K562 (cell line): Measurements from ENCODE around the gene CCDC92. TPM values are rescaled to one million over a fixed set of nuclear protein-coding genes. Genes with fewer than 3 reads are reported as not detected.

Source experiments
- CTCFL ChIP-seq: IDR thresholded peaks from 2 replicates; pipeline ENCODE4 v1.6.1; 2011; ENCODE audit warnings: borderline replicate concordance, low read depth, mild to moderate bottlenecking, moderate library complexity, low read length; ENCODE audit not compliant: insufficient read depth, poor library complexity, severe bottlenecking
- CXXC5 ChIP-seq: fragments of 250-450 bp; sonication (Bioruptor Pico); IDR thresholded peaks from 2 replicates; pipeline ENCODE4 v1.8.0; 2022; ENCODE audit warnings: inconsistent platforms, mild to moderate bottlenecking, moderate library complexity
- FOSL1 ChIP-seq: fragments of 200-800 bp; sonication (Bioruptor generic); conservative IDR thresholded peaks from 2 replicates; pipeline ENCODE4 v1.6.1; 2016; ENCODE audit warnings: missing genetic modification characterization, missing compliant biosample characterization
- FOXA1 ChIP-seq: fragments of 450-650 bp; IDR thresholded peaks from 2 replicates; pipeline ENCODE4 v1.6.1; 2016; ENCODE audit warnings: mild to moderate bottlenecking, borderline replicate concordance
- MAZ ChIP-seq, 2 experiments: fragments of 450-650 bp in 1 of 2; sonication (generic) in 1 of 2; formaldehyde crosslinking; IDR thresholded peaks in 1 of 2; conservative IDR thresholded peaks in 1 of 2; 2 replicates each; pipeline versions ENCODE4 v1.4.0 to v1.5.0; 2020; ENCODE audit warnings: mild to moderate bottlenecking in 1 of 2, missing genetic modification reagents in 1 of 2
- MITF ChIP-seq: IDR thresholded peaks from 2 replicates; pipeline ENCODE4 v1.6.1; 2014; ENCODE audit warnings: antibody characterized with exemption
- NUFIP1 ChIP-seq: fragments of 450-650 bp; IDR thresholded peaks from 2 replicates; pipeline ENCODE4 v1.6.1; 2018; ENCODE audit not compliant: partially characterized antibody
- PHF8 ChIP-seq: fragments of 200-600 bp; sonication (generic); IDR thresholded peaks from 2 replicates; pipeline ENCODE4 v1.6.1; 2012; ENCODE audit warnings: mixed run types, mild to moderate bottlenecking, inconsistent platforms, low read length, moderate library complexity, borderline replicate concordance
- POLR2B ChIP-seq: fragments of 450-650 bp; IDR thresholded peaks from 2 replicates; pipeline ENCODE4 v1.6.1; 2018; ENCODE audit warnings: low read depth; ENCODE audit not compliant: partially characterized antibody
- ZBTB26 ChIP-seq: fragments of 450-650 bp; formaldehyde crosslinking; IDR thresholded peaks from 2 replicates; pipeline ENCODE4 v1.4.0; 2022; ENCODE audit warnings: missing genetic modification characterization
- polyA plus RNA-seq, 8 experiments: library from polyadenylated mRNA; depleted of rRNA in 4 of 8; stranded (reverse) in 5 of 8; unstranded in 3 of 8; fragments of >200 nt; fragmentation: Nextera tagmentation in 2 of 8; fragmentation: Illumina TruSeq in 1 of 8; extraction: Ambion mirVana in 2 of 8; extraction: Trizol in 1 of 8; gene quantifications; 2 replicates each; pipeline versions ENCODE4 v1.2.1 to v1.2.3, GENCODE V29; 2011 to 2014; ENCODE audit warnings: inconsistent platforms in 1 of 8, missing spikeins in 1 of 8
- total RNA-seq, 7 experiments: library from RNA; depleted of rRNA in 6 of 7; stranded (reverse); fragments of >200 nt in 6 of 7; fragmentation: Illumina TruSeq in 2 of 7; extraction: Trizol in 2 of 7; gene quantifications; 2 replicates each; pipeline versions ENCODE4 v1.2.1 to v1.2.3, GENCODE V29; 2011 to 2021; ENCODE audit warnings: low replicate concordance in 1 of 7
- TF ChIP-seq, protein P1 (sequence below): fragments of 250-450 bp; sonication (Bioruptor Pico); IDR thresholded peaks from 2 replicates; pipeline ENCODE4 v1.5.0; 2021; ENCODE audit warnings: mild to moderate bottlenecking, borderline replicate concordance

Gene CCDC92
- total and polyA plus RNA-seq, 9 of the 15 experiments (the other 6 are each of a cell fraction or from before 2014, with no cell fraction given), result 0.27 to 5.9 (median 2.1) TPM

DNA sequence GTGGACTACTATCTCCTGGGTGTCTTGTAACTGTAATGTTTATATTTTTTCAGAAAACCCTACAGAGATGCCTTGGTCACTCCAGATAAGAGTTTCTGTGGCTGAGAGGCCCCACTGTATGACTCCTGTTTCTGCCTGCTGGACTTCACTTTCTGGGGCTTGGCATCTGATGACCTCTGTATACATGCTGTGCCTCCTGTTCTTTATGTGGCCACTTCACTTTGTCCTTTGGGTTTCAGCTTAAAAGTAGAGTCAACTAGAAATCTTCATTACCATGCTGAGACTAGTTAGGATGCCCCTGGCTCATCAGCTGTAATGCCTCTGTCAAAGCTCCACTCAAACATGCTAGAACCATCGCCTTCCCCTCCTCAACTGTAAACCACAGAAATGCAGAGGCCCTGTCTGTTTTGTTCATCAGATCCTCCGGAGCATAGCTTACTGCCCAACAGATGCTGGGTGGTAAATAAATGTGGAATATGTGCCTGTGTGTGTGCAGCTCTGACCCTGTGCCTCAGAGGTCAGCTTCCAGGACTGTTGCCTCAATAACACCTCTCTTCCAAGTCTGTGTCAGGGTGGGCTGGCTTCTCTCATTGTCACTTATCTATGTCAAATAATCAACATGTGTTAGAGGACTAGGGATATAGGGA, 25.8 kb upstream of the CCDC92 start (continued):
- TF ChIP-seq FOXA1 (no peak), MAZ (CRISPR knock-in tag; conservative IDR thresholded peaks at IDR 0.05 in 1 of 2, IDR thresholded peaks at IDR 0.05 in 1 of 2) (peak in 1 of 2 experiments; percentile 46; a peak in 1 of 4 replicates), CXXC5 (CRISPR knock-in tag) (peak; percentile 19; the same call in 1 of the 2 replicates), CTCFL (no peak), NUFIP1 (no peak), FOSL1 (tag) (peak; percentile 51; the same call in 1 of the 2 replicates), ZBTB26 (CRISPR knock-in tag) (no peak), PHF8 (no peak), POLR2B (no peak), MITF (no peak)
- TF ChIP-seq, protein P1, sequence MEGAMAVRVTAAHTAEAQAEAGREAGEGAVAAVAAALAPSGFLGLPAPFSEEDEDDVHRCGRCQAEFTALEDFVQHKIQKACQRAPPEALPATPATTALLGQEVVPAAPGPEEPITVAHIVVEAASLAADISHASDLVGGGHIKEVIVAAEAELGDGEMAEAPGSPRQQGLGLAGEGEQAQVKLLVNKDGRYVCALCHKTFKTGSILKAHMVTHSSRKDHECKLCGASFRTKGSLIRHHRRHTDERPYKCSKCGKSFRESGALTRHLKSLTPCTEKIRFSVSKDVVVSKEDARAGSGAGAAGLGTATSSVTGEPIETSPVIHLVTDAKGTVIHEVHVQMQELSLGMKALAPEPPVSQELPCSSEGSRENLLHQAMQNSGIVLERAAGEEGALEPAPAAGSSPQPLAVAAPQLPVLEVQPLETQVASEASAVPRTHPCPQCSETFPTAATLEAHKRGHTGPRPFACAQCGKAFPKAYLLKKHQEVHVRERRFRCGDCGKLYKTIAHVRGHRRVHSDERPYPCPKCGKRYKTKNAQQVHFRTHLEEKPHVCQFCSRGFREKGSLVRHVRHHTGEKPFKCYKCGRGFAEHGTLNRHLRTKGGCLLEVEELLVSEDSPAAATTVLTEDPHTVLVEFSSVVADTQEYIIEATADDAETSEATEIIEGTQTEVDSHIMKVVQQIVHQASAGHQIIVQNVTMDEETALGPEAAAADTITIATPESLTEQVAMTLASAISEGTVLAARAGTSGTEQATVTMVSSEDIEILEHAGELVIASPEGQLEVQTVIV (CRISPR knock-in tag), result no peak
